HuH-7 (cell line): ENCODE data around the gene RESP18.
"Not testable (repeated sequence)": the region's sequence is repeated elsewhere in the genome, so short reads cannot be mapped to it uniquely, and the experiment has no call there.

Experiments used
- DNase-seq: peaks from one replicate; pipeline ENCODE4 v3.0.0; 2011; ENCODE audit warnings: low spot score

Gene RESP18

DNA sequence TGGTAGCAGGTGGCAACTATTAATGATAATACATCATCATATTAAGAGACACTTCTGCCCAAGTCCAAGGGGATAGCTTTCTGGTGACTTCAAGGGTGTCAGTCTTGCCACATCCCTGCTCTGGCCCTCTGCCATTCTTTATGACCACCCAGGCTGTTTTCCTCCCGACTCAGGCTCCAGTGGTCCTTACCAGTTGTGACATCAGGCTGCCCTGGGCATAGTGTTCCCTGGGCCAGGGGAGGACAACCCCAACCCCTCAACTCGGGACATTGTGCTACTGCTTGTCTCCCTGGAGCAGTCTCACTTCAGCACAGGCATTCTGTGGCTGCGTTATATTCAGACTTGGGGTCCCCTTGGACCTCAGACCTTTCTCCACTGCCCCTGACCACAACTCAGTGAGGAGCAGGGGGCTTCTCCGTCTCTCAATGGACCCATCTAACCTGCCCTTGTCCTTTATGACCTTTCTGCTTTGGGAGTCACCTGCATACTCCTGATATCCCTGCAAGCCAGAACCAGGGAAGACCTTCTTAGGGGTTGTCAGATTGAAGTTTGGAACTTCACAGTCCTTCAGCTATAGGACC is 40.5 kb downstream of the RESP18 start:
- DNase-seq = no peak

DNA sequence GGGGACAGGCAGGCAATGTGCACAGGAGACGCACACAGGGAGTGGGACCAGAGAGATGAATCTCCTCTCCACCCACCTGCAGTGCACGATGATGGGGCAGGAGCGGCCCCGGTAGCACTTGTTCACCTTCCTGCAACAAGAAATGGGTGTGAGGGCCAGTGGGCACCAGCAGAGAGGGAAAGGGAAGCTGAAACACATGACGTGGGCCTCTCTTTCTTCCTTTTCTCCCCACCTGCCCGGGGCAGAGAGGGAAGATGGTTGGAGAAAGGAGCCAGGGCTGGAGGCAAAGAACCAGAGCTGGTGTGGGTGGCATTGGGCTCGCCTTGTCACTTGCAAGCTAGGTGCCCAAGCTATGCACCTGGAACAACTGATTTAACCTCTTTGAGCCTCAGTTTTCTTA is 41.1 kb downstream of the RESP18 start:
- DNase-seq = no peak

DNA sequence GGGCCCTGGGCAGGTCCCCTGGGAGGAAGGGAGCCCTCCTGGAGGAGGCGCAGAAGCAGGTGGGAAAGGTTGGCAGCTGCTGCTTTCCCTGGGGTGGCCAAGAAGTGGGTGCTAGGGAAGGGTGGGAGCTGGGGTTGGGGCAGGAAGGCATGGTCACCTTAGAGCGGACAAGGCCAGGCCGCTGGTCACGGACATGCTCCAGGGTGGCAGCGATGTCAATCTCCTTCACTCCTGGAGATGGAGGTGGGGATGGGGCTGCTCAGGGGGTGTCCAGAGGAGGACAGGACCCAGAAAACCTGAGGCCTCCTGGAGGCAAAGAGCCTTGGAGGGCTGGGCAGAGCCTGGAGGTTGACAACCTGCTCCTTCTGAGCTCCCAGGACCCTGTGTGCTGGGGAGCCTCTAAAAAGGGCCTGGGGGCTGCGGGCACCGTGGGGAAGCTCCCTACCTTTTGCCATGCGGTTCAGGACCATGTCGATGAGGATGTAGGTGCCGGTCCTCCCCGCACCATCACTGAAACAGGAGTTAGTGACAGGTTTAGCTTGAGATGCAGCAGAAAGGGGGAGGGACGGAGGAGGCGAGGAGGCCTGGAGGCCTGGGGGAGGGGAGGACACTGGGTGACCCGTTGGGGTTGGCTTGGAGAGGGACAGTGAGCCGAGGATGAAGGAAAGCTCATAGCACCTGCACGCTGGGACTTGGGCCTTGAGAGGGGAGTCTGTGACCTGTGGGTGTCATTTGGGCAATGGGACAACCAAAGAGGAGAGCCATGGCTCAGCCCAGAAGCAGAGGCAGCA is 42.0 kb downstream of the RESP18 start:
- no peak for DNase-seq

DNA sequence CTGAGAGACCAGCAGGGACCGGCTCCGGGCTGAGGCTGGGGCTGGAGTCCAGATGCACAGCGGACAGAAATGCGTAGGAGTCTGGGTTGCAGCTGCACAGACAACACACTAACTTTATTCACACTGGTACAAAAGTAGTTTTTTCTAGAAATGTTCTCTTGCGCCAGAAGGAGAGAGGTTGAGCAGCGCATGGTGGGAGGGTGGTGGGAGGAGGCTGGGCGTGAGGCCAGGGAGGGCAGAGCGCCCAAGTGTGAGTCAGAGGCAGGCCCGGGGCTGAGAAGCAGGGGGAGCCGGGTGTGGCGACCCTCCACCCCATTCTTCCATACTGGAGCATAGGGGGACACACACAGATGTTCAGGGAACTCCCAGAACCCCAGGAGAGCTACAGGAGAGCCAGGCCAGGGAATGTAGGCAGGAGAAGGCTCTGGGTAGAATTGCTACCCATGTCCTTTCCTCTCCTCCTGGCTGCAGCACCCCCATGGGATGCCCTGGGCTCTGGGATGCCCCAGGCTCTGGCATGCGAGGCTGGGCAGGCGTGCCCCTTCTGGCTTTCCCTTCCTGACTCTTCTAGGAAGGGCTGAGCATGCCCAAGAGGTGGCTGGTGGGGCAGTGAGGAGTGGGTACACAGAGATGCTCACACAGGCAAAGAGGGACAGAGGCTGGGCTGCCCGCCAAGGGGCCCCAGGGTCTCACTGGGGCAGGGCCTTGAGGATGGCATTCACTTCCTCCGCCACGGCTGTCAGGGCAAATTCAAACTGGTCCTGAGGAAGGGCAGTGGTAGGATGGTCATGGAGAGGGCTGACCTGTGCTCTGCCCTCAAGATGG is 42.8 kb downstream of the RESP18 start:
- no peak for DNase-seq

DNA sequence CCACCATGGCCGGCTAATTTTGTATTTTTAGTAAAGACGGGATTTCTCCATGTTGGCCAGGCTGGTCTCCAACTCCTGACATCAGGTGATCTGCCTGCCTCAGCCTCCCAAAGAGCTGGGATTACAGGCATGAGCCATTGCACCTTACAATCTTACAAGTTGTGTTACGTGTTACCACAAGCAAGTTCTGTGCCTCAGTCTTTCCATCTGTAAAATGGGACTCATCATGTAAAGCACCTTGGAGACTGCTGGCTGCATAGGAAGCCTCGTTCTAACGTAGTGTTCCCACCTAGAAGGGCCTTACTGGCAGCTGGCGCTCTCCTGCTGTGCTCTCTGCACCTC is 43.4 kb downstream of the RESP18 start:
- no peak for DNase-seq

DNA sequence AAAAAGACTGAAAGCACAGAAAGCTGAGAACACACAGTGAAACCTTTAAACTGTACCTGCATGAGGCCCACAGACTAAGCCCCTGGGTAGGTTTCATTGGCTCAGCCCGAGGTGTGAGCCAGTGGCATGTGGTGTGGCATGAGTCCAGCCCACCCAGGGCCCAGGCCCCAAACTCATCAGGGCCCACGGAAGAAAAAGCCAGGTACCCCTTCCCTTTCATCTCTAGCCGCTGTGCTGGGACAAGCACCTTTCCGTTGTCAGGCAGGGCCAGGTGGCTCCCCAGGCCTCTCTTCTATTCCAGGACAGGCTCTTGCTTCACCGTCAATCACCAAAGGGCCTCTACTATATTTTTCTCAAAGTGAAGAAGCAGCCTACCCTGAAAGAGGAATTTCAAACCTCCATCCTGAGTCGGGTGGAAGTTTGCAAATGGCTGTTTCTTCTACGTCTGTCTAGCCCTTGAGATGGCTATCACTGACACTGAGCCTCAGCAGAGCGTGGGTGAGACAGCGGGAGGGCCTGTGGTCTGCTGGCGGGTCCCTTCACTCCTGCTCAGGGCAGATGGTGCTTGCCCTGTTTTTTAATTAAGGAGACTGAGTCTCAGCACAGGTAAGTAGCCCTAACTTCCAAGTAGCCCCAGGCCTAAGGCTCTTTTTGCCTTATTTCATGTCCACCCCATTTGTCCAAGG is 44.8 kb downstream of the RESP18 start:
- no peak for DNase-seq

DNA sequence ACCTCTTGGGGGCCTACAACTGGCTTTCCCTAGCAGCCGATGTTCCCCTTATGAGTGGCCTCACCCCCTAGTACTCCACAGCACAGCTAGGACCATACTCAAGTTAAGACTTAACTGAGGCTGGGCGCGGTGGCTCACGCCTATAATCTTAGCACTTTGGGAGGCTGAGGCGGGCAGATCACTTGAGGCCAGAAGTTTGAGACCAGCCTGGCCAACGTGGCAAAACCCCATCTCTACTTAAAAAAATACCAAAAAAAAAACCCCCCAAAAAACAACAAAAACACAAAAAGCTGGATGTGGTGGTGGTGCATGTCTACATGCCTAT is 45.5 kb downstream of the RESP18 start:
- not testable (repeated sequence) for DNase-seq

DNA sequence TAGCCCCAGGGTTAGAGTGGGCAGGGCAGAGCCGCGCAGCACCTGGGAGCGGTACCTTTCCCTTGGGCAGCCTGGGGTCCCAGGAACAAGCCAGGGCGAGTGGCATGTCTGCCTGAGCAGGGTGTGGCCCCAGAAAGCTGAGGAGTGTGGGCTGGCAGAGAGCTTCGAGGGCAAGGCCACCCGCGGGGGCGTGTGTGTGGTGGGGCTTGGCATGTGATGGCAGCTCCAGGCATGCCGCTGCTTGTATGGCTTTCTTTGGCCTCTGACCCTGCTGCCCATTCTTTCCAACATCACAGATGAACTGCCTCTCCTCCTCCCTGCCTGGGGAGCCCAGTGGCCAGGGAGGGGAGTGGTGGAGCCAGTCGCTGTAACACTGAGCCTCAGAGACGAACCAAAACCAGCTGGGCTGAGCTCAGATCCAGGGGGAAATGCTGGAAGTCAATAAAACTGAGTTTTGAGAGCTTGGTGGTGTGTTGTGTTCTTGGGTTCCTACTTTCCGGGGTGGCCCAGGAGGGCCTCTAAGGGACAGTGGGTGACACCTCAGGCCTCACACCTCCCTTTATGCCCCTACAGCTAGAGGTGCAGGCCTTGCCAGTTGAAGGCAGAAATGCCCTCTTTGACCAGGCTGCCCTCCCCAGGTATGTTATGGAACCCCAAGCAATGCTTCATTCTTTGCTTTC is 46.0 kb downstream of the RESP18 start:
- no peak for DNase-seq

DNA sequence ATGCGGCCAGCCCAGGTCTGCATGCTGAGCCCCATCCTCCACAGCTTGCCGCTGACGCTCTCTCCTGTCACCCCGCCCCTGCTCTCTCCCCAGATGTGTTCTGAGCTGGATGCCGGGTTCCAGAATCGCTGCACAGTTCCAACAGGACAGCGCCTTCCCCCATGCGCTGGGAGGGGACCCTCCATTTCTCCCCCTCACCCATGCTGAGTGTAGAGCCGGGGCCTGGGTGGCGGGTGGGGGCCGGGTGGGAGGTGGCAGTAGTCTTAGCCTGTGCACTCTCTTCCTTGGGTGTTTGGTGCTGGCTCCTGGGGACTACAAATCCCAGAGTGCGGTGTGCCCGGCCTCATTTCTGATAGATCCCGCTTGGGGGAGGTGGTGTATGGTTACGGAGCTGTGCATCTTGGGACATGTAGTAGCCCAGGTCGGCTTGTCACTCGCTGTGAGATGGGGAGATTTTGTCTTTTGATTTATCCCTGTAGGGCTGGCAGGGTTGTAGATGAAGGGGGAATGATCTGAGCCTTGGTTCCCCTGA is 46.6 kb downstream of the RESP18 start:
- no peak for DNase-seq

DNA sequence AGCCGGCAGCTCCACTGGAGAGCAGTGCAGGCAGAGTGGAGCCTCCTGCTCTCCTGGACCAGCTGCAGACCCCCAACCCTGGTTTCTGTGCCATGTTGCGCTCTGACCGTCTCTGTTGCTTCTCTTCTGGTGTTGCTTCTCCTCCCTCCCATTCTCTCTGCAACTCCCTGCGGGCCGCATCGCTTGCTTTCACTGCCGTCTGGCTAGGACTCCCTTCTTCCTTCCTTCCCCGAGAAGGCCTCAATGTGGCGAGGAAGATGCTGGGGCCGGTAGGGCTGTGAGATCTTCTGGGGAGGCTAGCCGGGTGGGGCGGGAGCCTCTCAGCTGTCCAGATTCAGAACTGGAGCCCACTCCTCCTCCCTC is 47.2 kb downstream of the RESP18 start:
- DNase-seq = no peak

DNA sequence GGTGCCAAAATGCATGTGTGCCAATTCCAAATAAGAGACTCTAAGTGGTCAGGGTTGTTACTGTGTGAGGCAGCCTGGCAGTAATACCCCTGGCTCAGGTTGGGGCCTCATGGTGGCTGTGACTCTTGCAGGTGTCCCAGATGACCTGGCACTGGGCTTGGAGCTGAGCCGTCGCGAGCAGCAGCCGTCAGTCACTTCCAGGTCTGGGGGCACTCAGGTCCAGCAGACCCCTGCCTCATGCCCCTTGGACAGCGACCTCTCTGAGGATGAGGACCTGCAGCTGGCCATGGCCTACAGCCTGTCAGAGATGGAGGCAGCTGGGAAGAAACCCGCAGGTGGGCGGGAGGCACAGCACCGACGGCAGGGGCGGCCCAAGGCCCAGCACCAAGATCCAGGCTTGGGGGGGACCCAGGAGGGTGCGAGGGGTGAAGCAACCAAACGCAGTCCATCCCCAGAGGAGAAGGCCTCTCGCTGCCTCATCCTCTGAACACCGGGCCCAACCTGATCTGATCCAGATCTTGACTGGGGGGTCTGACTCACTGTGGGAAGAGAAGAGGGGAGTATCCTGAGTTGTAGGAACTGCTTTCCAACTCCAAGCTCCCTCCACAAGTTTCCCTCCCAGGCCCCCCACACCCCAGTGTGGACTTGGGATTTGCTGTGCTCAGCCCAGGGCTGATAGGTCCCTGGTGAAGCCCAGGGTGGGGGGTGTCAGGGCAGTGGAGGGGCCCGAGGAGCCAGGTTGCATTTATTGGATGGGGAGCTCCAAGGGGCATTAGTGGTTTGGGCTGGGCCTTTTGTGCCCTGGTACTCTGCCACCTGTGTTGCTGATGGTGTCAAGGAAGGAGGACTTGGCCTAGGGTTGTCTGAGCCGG is 47.8 kb downstream of the RESP18 start:
- no peak for DNase-seq

DNA sequence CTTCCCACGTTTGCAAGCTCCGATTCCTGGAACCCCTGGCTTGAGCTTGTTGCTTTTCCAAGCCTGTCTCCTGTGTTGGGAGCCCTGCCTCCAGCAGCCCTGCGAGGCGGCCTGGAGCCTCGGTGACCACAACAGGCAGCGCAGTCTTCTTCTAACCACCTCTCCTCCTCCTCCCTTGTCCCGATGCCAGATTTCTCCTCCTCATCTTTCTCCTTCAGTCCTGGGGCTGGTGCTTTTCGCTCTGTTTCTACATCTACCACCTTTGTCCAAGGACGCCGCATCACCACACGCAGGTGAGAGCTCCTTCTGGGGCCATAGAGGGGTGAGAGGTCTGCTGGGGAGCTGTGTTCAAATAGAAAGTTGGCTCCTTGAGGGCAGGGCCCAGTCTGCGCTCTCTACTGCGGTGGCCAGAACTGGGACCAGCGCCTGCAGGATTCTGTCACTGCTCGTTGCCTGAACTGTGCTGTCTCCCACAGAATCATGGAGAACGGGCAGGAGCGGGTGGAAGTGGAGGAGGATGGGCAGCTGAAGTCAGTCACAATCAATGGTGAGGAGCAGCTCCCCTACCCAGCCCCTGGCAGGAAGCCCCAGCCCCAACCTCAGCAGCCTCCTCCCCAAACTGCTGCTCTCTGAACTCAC is 49.5 kb downstream of the RESP18 start:
- no peak for DNase-seq

DNA sequence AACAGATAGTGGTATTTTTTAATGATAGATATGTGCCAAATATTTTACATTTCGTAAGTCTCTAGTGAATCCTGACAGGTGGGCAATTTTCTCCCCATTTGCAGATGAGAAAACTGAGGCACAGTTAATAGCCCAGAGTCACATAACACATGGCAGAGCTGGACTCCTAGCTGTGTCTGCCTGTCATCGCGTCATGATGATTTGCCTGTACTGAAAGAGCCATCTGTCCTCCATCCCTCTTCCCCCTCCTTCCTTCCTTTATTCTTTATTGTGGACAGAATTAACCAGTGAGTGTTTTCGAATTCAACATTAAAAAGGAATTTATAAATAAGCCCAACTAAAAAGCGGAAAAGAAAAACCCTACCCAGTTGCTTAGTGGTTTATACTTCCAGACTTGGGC is 50.2 kb downstream of the RESP18 start:
- no peak for DNase-seq

DNA sequence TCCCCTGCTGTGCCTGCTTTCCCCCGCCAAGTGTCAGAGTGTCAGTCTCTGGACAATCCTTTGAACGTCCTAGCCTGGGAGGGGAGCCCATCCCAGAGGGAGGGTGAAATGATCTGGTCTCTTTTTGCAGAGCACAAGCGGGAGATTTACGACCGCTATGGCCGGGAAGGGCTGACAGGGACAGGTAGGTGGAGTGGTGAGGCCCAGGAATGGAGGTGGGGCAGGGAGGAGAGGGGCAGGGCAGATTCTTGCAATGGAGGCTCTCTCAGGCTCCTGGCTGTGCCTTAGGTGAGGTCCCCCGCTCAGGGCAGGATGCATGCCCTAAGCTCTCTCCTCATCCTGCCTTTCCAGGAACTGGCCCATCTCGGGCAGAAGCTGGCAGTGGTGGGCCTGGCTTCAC is 51.0 kb downstream of the RESP18 start:
- no peak for DNase-seq

DNA sequence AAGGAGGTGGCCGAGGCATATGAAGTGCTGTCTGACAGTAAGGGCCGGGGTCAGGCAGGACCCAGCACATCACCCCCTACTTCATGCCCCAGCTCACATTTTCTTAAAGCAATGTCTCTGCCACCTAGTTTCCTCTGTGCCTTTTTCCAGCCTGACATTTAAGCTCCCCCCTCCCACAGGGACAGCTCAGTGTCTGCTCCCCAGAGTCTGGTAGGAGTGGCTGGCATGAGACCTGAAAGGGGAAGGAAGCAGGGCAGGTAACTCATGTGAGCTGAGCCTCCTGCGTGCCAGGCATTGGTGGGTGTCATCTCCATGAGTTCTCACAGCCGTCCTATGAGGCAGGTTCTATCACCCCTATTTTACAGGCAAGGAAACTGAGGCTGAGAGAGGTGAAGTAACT is 51.9 kb downstream of the RESP18 start:
- no peak for DNase-seq

DNA sequence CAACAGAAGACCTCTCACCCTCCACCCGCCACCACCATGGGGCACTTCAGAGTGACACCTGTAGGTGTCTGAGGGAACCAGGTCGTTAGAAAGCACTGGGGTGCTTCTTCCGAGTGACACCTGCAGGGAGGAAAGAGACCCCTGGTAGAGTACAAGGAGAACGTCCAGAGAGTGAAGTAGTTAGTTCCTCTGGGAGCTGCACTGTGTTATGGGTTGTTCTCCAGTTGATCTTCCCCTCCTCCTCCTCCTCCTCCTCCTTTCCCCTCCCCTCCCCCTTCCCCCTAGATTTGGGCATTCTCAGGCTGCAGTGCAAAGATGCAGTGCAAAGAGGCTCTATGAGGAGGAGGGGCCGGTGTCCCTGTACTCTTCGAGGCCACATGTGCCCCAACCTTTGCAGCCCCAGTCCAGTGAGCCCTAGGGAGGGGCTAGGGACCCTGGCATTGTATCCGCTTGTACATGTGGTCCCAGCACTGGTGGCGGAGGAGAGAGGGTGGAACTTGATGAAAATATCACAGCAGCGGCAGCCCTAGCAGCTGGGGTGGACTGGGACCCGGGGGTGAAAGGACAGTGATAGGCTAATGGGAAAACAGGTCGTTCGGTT is 52.5 kb downstream of the RESP18 start:
- peak; percentile 44 for DNase-seq

DNA sequence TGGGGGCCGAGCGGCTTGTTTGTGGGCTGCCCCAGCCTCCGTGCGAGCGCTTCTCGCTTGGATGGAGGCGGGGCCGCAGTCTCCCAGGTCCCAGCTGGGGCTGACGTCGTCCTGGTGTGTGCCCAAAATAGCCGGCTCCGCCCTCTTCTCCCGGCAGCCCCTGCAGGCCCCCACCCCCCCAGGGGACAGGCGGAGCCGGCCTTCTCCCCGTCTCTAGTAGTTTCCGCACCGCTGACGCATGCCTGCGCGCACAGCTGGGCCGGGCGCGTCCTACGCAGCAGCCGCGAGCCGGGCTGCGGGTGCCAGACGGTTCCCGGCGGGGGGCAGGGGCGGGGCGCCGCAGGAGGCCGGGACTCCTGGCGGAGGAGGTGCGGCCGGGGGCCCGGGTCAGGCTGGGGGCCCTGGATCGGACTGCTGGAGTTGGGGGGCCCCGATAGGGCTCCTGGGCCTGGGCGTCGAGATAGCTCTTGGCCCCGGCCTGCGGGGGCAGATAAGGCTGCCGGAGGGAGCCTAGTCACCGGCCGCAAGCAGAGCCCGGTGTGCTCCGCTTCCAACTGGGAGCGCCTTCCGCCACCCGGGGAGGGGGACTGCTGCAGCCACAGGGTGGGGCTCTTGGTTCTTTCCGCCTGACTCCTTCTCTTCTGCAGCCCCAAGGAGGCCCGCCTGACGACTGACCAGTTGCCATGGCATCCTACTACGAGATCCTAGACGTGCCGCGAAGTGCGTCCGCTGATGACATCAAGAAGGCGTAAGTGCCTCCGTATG is 53.2 kb downstream of the RESP18 start, which contains the start of gene DNAJB2:
Gene DNAJB2 (plus strand): TSS at position 216 of the 765 bp plus-strand sequence. CDS start 468 bp downstream, at position 684.
- peak; percentile 99 for DNase-seq

DNA sequence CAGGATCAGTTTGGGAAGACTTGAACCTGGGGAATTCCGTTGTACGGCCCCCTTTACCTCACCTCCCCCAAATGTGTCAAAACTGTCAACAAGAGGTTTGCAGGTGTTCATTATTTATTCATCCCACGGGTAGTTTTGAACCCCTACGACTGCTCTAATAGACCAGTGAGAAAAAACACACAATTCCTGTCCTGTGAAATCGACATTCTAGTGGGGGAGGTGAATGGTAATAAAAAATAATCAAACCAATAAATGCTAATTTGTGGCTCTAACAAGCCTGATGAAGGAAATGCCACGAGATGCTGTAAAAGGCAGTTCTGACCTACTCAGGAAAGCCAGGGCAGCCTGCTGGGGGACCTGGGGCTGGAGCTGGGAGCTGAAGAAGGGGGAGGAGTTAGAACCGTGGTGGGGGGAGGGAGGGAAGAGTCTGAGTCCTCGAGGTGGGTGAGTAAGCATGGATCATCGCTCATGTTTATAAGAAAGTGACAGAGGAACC is 53.8 kb downstream of the RESP18 start:
- DNase-seq = no peak
